ENCODE measurements around the gene TEKT3.

TEKT3 gene

GRCh38 chr17:15341385-15341849 is at the start of gene TEKT3:
Gene TEKT3 (minus strand): TSS chr17:15341597. CDS start chr17:15331585, 10,012 bp downstream.
- DNase-seq (ENCODE audit: low spot score): peak; percentile 44

- no peak for DNase-seq (ENCODE audit: low spot score)
These were observed 47.1 kb upstream of the TEKT3 start for GRCh38 chr17:15388356-15389041.

DNA sequence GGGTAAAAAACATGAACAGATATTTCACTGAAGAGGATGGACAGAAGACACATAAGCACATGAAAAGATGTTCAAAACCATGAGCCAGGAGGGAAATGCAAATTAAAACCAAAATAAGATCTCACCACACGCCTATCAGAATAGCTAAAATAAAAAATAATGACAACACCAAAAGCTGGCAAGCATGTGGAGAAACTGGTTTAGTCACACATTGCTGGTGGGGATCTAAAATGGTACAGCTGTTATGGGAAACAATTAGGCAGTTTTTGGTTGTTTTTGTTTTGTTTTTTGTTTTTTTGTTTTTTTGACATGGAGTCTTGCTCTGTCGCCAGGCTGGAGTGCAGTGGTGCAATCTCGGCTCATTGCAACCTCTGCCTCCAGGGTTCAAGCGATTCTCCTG is 44.7 kb upstream of the TEKT3 start:
- no peak for DNase-seq (ENCODE audit: low spot score)

GRCh38 chr17:15385305-15385704 is 43.9 kb upstream of the TEKT3 start:
- DNase-seq (ENCODE audit: low spot score): no peak

DNA sequence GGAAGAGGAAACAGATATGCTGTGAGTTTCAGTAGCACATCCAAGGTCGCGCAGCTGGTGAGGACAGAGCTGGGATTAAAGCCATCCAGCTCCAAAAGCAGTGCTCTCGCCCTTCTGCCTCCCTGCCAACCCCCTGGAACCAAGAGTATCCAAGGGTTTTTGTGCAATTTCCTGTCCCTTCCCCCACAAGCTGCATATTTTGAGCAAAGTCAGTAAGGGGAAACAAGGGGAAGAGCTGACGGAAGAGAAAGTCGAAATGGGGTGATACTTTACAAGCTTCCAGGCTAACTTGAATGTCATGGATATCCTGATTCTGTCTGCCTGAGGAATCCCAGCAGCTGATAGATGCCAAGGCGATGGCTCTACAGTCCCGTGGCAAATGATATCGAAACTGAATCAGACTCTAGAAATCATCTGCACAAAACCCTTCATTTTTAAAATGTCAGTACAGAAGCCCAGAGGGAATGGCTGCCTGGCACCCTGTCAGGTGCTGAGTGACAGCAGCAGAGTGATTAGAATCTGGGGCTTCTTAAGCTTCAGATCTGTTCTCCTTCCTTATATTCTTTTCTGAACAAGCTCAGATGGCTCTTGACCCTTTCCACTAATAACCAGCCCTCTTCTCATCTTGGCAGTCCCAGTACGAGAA is 42.9 kb upstream of the TEKT3 start:
- no peak for DNase-seq (ENCODE audit: low spot score)

GRCh38 chr17:15382914-15383313 is 41.5 kb upstream of the TEKT3 start:
- no peak for DNase-seq (ENCODE audit: low spot score)

GRCh38 chr17:15381707-15382106 is 40.3 kb upstream of the TEKT3 start:
- no peak for DNase-seq (ENCODE audit: low spot score)

DNA sequence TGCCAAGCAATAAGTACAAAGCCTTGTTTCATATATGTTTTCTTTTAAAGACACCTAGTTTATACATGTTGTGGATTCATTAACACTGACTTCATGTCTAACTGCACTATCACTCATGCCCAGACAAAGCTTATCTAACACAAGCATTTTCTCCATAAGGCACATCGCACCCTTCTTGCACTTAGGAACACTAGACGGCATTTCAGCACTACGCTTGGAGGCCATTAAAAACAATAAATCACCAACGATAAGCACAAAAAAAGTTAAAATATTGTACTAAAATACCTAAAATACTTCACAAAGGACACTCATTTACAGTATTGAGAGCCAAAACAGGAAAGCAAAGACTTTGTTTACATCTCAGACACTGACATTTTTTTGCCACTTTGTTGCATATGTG is 39.0 kb upstream of the TEKT3 start:
- DNase-seq (ENCODE audit: low spot score): no peak

- DNase-seq (ENCODE audit: low spot score): no peak
These were observed 38.3 kb upstream of the TEKT3 start for GRCh38 chr17:15379659-15380058.

GRCh38 chr17:15378243-15378642 is 36.8 kb upstream of the TEKT3 start:
- no peak for DNase-seq (ENCODE audit: low spot score)

DNA sequence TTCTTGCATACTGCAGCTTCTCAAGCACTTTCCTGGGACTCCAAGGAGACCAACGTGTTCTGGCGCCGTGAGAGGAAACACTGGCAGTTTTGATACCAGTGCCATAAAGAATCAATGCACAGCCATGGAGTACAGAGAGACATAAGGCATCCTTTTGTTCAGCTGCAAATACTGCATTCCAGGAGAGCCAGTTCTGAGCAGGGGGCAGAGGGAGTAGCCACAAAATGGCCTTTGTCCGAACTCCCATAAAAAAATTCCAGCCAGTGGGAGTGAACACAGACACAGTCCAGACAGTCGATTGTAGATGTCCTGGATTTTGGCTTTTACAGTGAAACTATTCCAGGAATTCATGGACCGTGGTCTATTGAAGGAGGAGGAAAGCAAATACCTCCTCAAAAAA is 36.2 kb upstream of the TEKT3 start:
- DNase-seq (ENCODE audit: low spot score): no peak

DNA sequence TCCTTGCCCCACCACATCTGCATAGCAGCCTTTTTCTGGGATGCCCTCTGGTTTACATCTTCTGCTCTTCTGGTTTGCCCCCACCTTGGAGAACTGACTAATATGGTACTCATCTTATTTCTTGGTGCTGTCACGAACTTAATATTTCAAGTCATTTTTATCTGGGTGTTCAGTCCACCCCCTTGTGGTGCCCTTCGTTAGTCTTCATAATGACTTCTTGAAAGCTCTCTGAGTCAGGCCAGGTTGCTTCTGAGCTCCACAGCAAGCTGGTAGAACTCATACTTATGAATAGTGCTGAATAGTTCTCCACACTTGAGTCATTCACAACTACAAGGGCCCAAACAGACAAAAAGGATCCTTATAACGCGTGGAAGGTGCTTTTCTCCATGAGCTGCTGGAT is 35.8 kb upstream of the TEKT3 start:
- DNase-seq (ENCODE audit: low spot score): no peak

GRCh38 chr17:15371376-15372130 is 30.2 kb upstream of the TEKT3 start:
- no peak for DNase-seq (ENCODE audit: low spot score)

GRCh38 chr17:15368600-15368999 is 27.2 kb upstream of the TEKT3 start:
- DNase-seq (ENCODE audit: low spot score): no peak

DNA sequence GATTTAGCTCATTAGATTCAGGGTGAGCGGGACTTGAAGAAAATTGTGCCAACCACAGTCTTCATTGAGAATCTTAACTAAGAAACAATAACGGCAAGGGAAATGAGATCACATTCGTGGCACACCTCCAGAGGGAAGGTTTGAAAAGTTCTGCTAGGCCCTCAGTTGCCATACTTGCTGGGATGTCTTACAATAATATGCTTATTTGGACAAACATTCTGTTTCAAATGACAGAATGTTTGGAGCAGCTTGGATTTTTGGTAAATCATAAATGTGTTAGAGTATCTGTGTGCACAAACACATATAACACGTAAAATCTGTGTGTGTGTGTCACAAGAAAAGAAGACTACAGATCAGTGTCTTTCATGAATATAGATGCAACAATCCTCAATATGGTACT is 24.6 kb upstream of the TEKT3 start:
- DNase-seq (ENCODE audit: low spot score): no peak

DNA sequence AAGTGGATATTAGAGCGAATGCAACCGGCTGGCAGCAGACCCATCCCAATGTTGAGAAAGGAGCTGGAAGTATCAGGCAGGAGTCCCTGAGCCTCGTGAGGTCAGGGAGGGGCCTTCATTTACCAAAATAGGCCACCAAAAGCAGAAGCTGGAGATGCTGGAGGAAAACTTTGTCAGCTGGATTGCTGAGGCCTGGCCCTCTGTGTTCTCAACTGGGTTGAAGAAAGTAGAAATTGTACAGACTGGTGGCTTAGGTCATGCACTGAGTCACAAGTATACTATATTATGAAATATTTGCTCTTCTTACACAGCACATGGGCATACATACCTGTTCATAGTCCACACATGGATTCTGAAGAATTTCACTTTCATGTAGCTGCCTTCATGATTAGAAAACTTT is 23.2 kb upstream of the TEKT3 start:
- DNase-seq (ENCODE audit: low spot score): no peak

GRCh38 chr17:15363702-15364101 is 22.3 kb upstream of the TEKT3 start:
- DNase-seq (ENCODE audit: low spot score): no peak

GRCh38 chr17:15361592-15361991 is 20.2 kb upstream of the TEKT3 start:
- DNase-seq (ENCODE audit: low spot score): no peak

GRCh38 chr17:15361151-15361550 is 19.8 kb upstream of the TEKT3 start:
- no peak for DNase-seq (ENCODE audit: low spot score)

- DNase-seq (ENCODE audit: low spot score): no peak
These were observed 12.9 kb upstream of the TEKT3 start for GRCh38 chr17:15354256-15354655.

- no peak for DNase-seq (ENCODE audit: low spot score)
These were observed 10.5 kb upstream of the TEKT3 start for GRCh38 chr17:15351925-15352324.

- no peak for DNase-seq (ENCODE audit: low spot score)
These were observed 10.1 kb upstream of the TEKT3 start for GRCh38 chr17:15351478-15351840.

- no peak for DNase-seq (ENCODE audit: low spot score)
These were observed 9.5 kb upstream of the TEKT3 start for GRCh38 chr17:15350777-15351477.
